ENCODE measurements around the gene TNRC6C. TPM values are rescaled to one million over a fixed set of nuclear protein-coding genes. Genes with fewer than 3 reads are reported as not detected.

The TNRC6C gene
- total and polyA plus RNA-seq, 8 donors, result 14.0 to 20.3 (median 16.6) TPM

GRCh38 chr17:77946900-77947645 lies 11.4 kb upstream of the TNRC6C start:
- H3K4me1 ChIP-seq, result no peaks in the 10 kb centered on the region
- no peak for DNase-seq
- no peak for ATAC-seq
- TF ChIP-seq CTCF (IDR thresholded peaks at IDR 0.05), result no peak
- no peak overlapping the region for H3K4me3 ChIP-seq
- intact Hi-C loops (cut with DNase I), result no loop called here
- H3K9me3 ChIP-seq, result no peaks in the 10 kb centered on the region
- no peak overlapping the region for H3K27ac ChIP-seq
- H3K36me3 ChIP-seq, result no peaks in the 10 kb centered on the region
- peaks cover 0 to 34% of the 10 kb centered on the region in 2 donors for H3K27me3 ChIP-seq

- intact Hi-C loops (cut with DNase I), result no loop called here
- TF ChIP-seq CTCF (IDR thresholded peaks at IDR 0.05), result no peak
- H3K36me3 ChIP-seq, result no peaks in the 10 kb centered on the region
- H3K27me3 ChIP-seq, result peaks cover 0 to 43% of the 10 kb centered on the region in 2 donors
- H3K9me3 ChIP-seq, result no peaks in the 10 kb centered on the region
- no peak overlapping the region for H3K4me3 ChIP-seq
- H3K4me1 ChIP-seq, result no peaks in the 10 kb centered on the region
- no peak for DNase-seq
- H3K27ac ChIP-seq, result no peak overlapping the region
- ATAC-seq, result peak; percentile 79
Observed at GRCh38 chr17:77948690-77949114, 9.8 kb upstream of the TNRC6C start.

GRCh38 chr17:77951123-77951522 lies 7.4 kb upstream of the TNRC6C start:
- intact Hi-C loops (cut with DNase I), result no loop called here
- no peaks in the 10 kb centered on the region for H3K9me3 ChIP-seq
- no peaks in the 10 kb centered on the region for H3K4me1 ChIP-seq
- peaks cover 0 to 49% of the 10 kb centered on the region in 2 donors for H3K27me3 ChIP-seq
- DNase-seq (no peak), ATAC-seq (no peak)
- H3K4me3 ChIP-seq, result no peak overlapping the region
- no peak for TF ChIP-seq CTCF (IDR thresholded peaks at IDR 0.05)
- no peaks in the 10 kb centered on the region for H3K36me3 ChIP-seq
- no peak overlapping the region for H3K27ac ChIP-seq

GRCh38 chr17:77952368-77952767 lies 6.1 kb upstream of the TNRC6C start:
- Histone ChIP-seq H3K4me1 (peaks cover 0 to 4% of the 10 kb centered on the region in 2 donors), H3K36me3 (no peaks in the 10 kb centered on the region), H3K9me3 (no peaks in the 10 kb centered on the region), H3K4me3 (no peak overlapping the region), H3K27ac (no peak overlapping the region), H3K27me3 (peaks cover 0 to 61% of the 10 kb centered on the region in 2 donors)
- ATAC-seq (no peak), DNase-seq (no peak)
- no peak for TF ChIP-seq CTCF (IDR thresholded peaks at IDR 0.05)
- intact Hi-C loops (cut with DNase I), result no loop called here

- H3K27me3 ChIP-seq, result peaks cover 0 to 52% of the 10 kb centered on the region in 2 donors
- ATAC-seq (no peak), DNase-seq (peak in 1 of 4 donors; percentile 23)
- H3K4me1 ChIP-seq, result peaks cover 4 to 29% of the 10 kb centered on the region in 2 donors
- H3K27ac ChIP-seq, result peak overlapping the region; percentile 33 to 67
- intact Hi-C loops (cut with DNase I), result no loop called here
- H3K36me3 ChIP-seq, result no peaks in the 10 kb centered on the region
- no peak for TF ChIP-seq CTCF (IDR thresholded peaks at IDR 0.05)
- peak overlapping the region; percentile 62 to 64 for H3K4me3 ChIP-seq
- H3K9me3 ChIP-seq, result no peaks in the 10 kb centered on the region
Observed at GRCh38 chr17:77957235-77957856, 1.2 kb upstream of the TNRC6C start.
